GM19468 (cell line): ENCODE data around the gene DOCK2.
"Not testable (repeated sequence)": the region's sequence is repeated elsewhere in the genome, so short reads cannot be mapped to it uniquely, and the experiment has no call there.

Experiments used
- ATAC-seq: cut with Tn5 transposase; IDR thresholded peaks from one replicate; pipeline ENCODE4 v1.9.1; 2021; ENCODE audit warnings: mild to moderate bottlenecking, moderate library complexity, moderate number of reproducible peaks; ENCODE audit not compliant: unreplicated experiment; ENCODE audit errors: extremely low read depth

The DOCK2 gene

DNA sequence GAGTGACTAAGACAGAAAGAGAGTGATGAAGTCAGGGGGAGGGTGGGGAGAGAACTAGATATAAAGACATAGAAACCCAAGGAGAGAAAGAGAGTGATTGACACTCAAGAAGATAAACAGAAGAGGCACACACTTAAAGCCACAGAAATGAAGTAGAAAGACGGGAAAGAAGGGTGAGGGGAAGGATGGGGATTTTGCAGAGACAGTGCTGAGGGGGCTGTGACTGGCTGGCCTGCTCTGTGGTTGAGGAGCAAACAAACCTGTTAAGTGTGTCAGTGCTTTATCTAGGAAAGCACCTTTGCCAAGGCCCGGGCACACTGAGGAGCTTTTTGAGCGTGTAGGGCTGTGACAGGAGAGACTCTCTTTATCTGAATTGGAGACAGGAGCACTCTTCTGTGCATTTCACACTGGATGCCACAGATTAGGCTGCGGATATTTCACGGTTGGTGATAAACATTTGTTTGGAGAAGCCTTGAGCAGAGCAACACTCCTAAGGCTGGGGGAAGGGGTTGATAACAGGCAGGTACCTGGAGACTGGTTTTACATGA is 109.1 kb downstream of the DOCK2 start:
- no peak for ATAC-seq

DNA sequence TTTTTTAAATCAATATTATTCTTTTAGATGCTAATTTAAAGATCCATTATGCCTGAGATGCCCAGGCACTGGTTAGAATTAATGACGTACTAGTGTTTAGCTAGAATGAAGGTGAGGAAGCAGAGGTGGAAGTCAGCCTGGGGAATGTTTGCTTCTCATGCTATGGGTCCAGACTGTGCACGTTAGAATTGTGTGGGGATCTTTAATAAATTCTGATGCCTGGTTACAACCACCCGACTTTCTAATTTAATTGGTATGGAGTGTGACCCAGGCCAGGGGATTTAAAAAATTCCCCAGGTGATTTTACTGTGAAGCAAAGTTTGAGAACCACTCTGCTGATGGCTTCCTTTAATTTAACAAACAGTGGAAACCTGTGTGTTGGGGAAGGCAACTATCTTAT is 111.1 kb downstream of the DOCK2 start:
- ATAC-seq = no peak

DNA sequence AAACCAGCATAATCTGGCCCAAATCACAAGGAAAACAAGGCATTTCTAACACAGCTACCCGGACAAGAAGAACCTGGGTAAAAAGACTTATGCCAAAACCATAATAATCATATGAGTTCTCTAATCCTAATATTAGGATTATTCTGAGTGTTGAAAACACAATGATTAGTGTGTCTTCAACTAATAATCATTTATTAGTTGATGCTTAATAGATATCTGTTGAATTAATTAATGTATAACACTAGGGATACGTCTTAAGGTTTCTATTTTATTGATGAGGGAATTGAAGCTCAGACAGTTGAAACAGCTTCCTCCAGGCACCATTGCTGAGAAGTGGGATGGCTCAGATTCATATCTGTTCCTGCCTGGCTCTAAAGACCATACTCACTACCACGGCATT is 112.2 kb downstream of the DOCK2 start:
- ATAC-seq = no peak

DNA sequence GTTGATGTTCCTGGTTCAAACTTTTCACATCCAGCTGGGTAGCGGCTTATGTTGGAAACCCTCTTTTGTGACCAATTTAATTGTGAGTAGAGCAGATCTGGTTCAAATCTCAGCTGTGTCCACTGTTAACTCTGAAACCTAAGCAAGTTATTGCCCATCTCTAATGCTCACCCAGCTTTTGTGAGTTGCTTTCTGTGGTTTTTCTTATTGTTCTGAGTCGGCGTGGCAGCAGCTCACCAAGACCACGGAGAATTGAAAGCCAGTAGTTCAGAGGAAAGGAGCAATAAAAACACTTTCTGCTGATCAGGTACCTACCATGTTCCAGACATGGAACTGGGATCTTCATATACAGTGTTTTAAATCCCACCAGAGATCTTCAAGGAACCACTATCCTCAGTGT is 114.4 kb downstream of the DOCK2 start:
- no peak for ATAC-seq

DNA sequence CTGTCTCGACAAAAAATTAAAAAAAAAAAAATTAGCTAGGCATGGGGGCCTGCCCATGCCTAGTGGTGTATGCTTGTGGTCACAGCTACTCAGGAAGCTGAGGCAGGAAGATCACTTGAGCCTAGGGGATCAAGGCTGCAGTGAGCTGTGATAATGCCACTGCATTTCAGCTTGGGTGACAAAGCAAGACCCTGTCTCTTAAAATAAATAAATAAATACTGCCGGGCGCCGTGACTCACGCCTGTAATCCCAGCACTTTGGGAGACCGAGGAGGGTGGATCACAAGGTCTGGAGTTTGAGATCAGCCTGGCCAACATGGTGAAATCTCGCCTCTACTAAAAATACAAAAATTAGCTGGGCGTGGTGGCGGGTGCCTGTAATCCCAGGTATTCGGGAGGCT is 115.5 kb downstream of the DOCK2 start:
- not testable (repeated sequence) for ATAC-seq

DNA sequence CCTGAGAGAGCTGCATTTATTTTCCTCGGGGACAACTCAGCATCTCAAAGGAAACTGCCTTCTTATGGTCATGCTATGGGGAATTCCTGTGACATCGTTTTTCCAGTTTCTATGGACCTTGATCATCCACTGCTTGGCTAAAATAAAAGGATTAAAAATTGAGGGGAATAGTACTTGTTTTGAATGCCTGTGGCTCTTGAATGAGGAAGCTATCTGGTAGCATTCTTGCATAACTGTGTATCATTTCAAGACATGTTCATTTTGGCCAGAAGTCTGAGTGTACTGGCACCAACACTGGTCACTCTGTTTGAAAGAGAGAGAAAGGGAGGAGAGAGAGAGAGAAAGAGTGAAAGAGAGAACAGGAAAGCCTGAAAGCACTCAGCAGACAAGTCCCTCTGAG is 116.7 kb downstream of the DOCK2 start:
- no peak for ATAC-seq

DNA sequence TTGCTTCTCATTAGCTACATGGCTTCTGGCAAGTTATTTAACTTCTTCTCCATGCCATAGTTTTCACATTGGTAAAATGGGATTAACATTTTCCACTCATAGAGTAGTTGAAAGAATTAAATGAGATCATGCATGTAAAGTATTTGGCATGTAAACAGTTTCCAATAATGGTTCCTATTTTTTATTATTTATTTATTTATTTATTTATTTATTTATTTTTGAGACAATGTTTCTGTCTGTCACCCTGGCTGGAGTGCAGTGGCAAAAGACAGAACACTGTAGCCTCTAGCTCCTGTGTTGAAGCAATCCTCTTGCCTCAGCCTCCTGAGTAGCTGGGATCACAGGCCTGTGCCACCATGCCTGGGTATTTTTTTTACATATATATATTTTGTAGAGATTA is 117.7 kb downstream of the DOCK2 start:
- no peak for ATAC-seq

DNA sequence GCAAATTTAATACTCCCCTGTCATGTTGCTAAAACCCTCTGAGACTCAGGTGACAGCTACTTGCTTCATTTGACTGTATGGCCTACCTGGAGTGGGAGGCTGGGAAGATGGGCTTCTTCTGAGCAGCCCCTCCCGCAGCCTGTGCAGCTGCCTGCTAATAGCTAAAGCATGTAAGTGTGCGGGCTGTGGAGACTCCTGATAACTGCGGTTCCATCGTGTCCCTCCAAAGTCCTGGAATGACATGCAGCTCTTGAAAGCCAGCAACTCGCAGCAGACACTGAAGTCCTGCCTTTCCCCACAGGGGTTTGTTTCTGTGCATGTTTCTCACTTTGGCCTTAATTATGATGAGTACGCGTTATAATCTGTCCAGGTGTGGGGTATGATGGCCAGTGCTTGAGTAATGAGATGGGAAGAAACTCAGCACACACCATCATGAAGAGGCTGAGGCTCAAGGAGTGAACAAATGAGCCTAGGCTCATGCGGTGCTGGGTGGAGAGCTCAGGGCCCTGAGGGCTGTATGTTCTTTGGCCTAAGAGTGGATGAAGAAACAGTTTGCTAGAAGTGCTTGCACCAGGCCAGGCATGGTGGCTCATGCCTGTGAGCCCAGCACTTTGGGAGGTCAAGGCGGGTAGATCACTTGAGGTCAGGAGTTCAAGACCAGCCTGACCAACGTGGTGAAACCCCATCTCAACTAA is 119.1 kb downstream of the DOCK2 start:
- no peak for ATAC-seq

DNA sequence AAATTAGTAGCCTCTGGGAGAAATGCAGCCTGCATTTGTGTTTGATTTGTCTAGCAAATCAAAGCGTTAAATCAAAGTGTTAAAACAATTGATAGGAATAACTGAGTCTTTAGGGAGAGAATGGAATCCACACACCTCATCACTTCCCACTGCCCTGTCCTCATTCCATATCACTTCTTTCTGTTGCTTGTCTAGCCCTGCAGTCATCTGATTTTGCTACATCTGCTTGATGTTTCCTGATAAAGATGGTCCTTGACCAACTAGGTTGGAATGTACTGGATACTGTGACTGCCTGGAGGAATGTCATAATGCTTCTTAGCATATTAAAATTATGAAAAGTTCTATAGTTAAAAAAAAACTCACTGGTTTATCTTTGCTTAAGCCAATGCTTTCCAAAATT is 119.9 kb downstream of the DOCK2 start:
- no peak for ATAC-seq

DNA sequence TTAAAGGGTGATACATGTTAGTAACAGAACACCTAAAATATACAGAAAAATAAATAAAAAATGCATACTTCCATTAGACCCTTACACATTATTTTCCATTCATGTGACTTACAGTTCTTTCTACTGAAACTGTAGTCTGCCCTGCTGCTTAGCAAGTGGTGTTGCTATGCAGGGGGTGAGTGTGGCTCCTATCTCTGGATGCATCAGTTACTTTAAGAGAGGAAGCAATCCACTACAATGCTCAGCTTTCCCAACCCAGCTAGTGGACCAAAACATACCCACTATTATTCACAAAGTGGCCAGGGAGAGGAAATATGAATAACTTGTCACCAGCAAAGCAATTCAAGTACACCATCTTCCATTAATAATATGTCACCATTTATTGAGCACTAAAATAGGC is 121.8 kb downstream of the DOCK2 start:
- no peak for ATAC-seq

DNA sequence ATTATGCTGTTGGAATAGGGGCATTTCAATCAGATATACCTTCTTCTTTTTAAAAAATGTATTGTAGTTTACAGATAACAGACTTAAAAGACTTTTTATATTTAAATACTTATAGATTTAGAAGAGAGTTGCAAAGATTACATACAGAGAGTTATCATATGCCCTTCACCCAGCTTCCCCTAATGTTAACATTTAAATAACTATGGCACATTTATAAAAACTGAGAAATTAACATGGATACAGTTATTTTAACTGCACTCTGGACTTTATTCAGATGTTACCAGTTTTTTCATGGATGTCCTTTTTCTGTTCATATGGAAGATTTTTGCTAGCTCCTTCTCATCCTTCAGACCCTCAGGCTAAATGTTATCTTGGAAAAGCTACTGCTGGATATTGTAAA is 123.2 kb downstream of the DOCK2 start:
- no peak for ATAC-seq

DNA sequence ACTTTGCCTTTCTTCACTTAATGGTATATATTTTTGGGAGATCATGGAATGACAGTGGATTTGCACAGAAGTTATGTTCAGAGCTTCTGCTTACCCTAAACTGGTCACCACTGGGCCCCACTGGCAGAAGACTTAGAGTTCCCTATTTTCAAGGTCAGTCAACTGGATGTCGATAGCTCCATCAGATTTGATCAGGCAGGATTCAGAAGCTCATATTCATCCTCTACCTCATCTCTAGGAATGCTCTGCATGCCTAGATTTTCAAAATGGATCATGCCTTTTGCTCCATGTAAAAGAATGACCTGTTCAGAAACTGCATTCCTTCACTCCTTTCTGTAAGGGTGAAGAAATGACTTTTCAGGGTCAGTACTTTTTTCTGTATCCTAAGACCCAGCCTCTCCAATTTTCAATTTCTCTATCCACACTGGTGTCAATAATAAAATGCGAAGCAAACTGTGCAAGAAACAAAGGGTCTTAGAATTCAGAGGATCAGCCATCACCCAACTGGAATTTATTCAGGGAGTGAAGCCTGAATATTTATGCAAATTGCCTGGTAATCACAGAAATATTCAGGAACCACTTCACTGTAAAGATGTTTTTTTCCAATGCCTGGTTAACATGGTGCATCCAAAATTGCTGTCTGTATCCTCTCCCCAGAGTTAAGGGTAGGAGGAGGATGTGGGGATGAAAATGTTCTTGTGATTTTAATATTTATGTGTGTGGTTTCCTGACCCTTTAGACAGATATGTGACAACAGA is 125.4 kb downstream of the DOCK2 start:
- ATAC-seq = no peak

DNA sequence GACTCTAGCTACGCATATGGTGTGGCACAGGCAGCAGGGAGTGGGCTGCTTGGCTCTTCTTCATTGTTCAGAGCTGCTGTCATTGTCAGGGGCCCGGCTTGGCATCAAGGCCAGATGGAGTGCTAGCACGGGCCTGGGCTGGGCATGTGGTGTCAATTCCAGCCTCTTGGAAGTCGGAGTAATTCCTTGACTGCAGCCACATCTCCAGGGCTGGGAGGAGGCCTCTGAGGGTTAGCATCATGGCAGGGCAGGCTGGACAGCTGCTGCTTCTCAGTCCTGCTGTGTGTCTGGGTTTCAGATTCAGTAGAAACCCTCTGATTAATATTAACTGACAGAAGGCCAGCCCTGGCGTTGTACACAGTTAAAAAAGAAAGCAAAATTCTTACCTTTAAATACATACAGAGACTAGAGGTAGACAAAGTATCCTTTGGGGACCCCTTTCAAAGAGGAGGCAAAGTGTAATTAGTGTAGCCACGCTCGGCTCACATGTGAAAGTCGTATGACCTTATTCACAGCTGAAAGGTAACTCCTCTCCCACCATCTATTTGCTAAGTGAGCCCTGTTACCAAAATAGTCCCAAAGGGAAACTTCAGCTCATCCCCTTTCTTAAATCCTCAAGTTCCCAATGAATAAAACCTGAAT is 126.4 kb downstream of the DOCK2 start:
- peak; percentile 93 for ATAC-seq

DNA sequence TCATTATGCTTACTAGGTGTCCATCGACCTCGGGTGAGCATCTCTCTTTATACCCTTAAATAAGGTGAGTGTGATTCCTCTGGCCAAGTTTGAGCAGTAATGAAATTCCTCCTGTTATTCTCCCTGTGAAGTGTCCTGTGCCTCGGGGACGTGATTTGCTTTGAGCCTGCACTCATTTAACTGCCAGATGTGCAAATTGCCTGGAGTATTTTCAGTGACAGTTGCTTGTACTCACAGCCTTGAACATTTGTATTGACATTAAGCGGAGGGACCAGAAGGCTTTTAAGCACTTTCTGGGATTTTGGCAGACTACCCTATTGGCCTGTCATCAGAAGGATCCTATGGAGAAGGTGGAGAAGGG is 126.9 kb downstream of the DOCK2 start:
- no peak for ATAC-seq

DNA sequence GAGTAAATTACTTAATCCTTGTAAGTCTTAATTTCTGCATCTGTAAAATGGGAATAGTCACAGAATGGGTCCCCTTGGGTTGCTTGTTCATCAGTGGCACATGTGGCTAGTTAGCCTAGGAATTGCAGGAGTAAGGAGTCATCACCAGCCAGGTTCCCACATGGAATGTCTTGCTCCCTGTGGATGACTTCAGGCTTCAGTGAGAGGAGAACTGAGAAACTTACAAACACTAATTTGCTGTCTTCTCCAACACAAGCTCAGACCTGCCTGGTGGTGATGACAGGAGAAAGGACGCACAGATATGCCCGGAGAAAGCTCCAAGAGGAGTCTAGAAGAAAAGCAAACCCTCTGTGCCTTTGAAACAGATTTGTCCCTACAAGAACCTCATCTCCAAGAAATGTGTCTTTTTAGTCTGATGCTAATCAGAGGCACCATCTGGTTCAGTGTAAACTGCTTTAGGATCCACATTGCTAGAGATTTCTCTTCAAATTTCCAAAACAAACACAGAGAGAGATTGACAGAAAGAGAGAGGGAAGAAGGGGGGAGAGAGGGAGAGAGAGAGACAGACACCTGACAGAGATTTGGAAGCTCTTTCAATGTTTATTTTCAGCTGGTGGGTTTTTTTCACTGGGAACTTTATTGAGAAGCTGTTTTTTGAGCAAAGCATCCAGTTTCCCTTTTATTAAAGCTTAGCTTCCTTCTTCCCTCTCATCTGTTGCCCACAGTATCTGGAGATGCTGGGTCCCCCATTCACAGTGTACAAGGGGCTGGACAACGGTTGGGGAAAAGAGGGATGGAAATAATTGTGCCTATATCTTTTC is 128.3 kb downstream of the DOCK2 start:
- no peak for ATAC-seq

DNA sequence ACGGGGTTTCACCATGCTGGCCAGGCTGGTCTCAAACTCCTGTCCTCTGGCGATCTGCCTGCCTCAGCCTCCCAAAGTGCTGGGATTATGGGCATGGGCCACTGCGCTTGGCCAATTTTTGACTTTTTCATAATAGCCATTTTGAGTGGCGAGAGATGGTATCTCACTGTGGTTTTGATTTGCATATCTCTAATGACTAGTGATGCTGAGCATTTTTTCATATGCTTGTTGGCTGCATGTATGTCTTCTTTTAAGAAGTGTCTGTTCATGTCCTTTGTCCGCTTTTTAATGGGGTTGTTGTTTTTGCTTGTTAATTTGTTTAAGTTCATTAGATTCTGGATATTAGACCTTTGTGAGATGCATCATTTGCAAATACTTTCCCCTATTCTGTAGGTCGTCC is 129.9 kb downstream of the DOCK2 start:
- ATAC-seq = not testable (repeated sequence)

DNA sequence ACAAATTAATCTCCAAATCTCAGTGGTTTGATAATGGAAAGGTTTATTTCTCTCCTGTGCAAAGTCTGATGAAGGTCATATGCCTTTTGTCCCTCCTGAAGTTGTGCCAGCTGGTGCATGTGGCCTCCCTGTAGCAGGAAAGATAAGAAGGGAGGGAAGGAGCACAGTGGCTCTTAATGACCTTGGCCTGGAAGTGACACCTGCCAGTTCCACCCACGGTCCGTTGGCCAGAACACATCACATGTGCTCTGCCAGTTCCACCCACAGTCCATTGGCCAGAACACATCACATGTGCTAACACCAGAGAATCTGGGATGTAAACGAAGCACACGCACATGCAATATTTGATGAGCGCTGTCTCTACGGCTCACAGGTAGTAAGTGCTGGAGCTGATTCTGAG is 130.9 kb downstream of the DOCK2 start:
- no peak for ATAC-seq

DNA sequence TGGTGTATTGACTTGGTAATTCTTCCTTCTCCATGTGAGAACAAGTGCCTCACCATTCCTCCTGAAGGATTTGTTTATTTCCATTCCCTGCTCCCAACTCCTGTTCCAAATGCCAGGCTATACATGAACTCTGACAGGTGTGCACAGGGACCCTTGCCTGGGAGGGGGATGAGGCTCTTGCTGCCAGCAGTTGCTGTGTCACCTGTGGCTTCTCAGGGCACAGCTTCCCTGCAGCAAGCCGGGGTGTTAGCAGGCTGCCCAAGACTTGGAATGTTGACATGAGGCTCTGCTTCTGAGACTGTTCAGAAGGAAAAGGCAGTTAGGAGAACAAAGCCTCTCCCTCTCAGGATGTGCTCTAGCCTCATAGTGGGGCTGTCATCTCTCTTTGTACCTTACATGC is 131.3 kb downstream of the DOCK2 start:
- no peak for ATAC-seq

DNA sequence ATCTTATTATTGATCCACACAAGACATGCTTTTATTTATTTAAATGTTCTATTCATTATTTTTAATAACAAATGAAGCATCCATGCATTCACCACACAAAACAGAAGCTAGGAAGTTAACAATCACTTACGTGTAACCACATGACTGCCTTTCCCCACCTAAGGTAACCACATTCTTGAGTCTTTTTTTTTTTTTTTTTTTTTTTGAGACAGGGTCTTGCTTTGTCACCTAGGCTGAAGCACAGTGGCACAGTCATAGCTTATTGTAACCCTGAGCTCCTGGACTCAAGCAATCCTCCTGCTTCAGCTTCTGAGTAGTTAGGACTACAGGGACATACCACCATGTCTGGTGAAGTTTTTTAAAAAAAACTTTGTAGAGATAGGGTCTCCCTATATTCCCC is 133.0 kb downstream of the DOCK2 start:
- ATAC-seq = no peak

DNA sequence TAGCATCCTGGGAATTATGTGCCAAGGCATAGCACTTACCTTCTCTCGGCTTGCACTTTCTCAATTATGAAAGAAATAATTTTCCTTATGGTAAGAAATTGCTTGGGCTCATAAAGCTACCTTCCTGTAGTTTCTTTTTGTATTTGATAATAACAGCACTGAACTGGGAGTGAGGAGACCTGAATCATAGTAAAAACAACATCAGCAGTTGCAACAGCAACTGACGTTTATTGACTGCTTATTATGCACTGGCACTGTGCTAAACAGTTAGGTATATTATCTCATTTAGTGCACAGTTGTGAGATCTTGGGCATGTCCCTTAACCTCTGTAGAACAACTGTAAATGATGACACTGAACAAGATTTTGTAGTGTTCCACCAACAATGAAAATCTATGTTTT is 135.2 kb downstream of the DOCK2 start:
- no peak for ATAC-seq
